Fibroblast of peridontal ligament (primary cell): ENCODE measurements around the gene FAM193A.
"Not testable (repeated sequence)": the region's sequence is repeated elsewhere in the genome, so short reads cannot be mapped to it uniquely, and the experiment has no call there.

Source experiments
- DNase-seq: peaks from one replicate; pipeline ENCODE4 v3.0.0-alpha.2; 2010; ENCODE audit errors: extremely low read depth

The FAM193A gene

DNA sequence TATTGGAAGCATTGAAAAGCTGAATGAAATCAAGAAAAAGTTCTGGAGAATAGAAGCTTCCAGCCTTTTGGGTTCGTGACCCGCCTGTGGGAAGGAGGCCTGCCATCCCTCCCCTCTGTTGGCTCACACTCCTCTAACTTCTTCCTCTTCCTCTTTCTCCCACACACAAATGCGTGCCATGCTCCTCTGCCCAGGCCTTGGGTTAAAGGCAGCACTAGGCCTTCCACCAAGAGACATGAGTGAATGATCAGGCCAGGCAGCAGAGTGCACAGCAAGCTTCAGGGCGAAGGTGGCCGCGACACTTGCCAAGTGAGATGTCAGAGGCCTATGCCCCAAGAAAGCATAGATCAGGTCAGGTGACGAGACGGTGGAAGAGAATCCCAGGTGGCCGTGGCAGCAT, 38.4 kb downstream of the FAM193A start:
- no peak for DNase-seq

DNA sequence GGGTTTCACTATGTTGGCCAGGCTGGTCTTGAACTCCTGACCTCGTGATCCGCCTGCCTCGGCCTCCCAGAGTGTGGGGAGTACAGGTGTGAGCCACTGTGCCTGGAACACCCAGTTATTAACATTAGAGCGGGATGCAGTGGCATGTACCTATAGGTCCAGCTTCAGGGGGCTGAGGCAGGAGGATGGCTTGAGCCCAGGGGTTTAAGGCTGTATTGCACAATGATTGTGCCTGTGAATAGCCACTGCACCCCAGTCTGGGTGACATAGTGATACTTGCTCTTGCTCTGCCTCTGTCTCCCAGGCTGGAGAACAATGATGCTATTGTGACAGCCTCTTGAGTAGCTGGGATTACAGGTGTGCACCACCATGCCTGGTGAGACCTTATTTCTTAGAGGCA, 39.8 kb downstream of the FAM193A start:
- no peak for DNase-seq

DNA sequence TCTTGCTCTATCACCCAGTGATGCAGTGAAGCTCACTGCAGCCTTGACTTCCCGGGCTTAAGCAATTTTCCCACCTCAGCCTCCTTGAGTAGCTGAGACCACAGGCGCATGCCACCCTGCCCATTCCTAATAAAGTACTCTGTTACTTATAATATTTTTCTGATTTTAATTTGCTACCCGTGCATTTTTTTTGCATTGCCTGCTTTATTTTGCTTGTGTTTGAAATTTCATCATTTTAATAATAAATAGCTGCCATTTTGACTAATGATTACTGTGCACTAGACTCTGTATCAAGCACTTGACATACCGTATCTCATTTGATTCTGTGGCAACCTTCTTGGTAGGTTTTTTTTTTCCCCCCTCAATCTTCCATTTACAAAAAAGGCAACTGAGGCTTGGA, 41.7 kb downstream of the FAM193A start:
- DNase-seq = no peak

DNA sequence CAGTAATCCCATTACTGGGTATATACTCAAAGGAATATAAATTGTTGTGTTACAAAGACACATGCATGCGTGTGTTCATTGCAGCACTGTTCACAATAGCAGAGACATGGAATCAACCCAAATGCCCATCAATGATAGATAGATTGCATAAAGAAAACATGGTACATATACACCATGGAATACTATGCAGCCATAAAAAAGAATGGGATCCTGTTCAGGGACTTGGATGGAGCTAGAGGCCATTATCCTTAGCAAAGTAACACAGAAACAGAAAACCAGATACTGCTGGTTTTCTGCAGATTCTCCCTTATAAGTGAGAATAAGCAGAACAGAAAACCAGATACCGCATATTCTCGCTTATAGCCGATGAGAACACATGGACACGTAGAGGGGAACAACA, 43.5 kb downstream of the FAM193A start:
- no peak for DNase-seq

DNA sequence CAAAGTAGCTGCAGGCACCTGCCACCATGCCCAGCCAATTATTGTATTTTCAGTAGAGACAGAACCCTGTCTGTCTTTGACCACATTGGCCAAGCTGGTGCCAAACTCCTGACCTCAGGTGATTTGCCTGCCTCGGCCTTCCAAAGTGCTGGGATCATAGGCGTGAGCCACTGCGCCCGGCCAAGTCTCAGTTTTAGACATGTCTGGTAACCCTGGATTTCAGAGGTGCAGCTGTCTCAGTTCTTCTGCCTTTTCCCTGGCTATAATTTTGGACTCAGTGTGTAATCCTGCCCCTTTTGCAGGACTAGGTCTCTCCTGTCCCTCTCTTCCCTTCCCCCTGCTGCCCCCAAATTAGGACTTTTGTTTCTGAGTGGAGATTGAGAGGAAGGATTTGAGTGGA, 46.6 kb downstream of the FAM193A start:
- no peak for DNase-seq

DNA sequence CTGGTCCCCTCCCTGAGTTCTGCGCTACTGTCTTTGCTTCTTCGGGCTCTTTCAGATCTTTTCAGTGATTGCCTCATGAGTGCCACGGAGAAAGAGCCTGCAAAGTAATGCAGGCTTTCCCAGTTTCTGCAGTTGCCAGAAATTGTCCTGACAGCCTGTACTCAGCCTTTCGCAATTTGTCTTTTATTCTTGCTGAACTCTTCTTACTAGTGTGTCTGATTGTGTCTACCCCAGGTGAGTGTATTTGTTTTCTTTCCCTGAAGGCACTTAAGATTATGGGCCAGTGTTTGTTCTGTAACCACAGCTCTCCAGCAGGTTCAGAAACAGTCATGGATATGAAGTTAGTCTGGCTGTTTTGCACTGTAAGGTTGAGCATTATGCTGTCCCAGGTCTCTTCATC, 47.1 kb downstream of the FAM193A start:
- DNase-seq = peak; percentile 49

DNA sequence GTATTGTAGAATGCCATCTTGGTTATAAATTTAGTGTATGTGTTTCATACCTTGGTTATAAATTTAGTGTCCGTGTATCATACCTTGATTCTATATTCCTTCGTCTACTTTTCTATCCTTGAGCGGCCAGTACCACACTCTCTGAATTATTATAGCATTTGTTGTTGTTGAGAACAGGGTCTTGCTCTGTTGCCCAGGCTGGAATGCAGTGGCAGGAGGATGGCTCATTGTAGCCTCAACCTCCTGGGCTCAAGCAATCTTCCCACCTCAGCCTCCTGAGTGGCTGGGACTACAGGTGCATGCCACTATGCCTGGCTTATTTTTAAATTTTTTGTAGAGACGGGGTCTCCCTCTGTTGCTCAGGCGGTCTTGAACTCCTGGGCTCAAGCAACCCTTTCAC, 50.1 kb downstream of the FAM193A start:
- DNase-seq = no peak

DNA sequence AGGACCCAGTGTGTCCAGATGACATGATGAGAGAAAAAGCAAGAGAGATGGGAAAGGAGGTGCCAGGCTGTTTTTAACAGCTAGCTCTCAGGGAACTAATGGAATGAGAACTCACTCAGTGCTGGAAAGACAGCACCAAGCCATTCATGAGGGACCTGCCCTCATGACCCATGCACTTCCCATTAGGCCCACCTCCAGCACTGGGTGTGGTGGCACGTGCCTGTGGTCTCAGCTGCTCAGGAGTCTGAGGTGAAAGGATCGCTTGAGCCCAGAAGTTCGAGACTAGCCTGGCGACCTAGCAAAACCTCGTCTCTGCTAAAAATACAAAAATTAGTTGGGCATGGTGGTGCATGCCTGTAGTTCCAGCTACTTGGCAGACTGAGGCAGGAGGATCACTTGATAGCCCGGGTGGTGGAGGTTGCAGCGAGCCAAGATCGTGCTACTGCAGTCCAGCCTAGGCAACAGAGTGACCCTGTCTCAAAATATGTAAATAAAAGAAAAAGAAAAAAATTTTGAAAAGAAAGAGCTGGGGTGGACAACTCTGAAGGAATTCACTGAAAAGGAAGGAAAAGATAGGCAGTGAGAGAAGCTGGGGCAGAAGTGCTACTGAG, 50.9 kb downstream of the FAM193A start:
- peak; percentile 42 for DNase-seq

DNA sequence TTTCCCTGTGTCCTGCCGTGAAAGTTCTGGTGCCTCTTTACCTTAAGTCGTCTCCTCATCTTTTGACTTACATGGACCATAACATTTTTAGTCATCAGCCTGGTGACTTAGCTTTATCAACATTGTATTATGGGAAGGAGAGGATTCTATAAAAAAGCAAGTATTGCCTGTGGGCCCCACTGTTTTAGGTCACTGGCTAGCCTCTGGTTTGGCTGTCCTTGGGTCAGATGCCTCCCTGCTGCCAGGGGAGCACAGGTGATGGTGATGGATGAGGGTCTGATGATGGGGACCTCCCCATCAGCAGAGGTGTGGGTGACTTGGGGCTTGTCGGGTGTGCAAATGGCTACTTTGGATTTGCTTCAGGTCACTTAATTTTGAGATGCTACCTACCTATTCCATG, 51.8 kb downstream of the FAM193A start:
- DNase-seq = no peak

DNA sequence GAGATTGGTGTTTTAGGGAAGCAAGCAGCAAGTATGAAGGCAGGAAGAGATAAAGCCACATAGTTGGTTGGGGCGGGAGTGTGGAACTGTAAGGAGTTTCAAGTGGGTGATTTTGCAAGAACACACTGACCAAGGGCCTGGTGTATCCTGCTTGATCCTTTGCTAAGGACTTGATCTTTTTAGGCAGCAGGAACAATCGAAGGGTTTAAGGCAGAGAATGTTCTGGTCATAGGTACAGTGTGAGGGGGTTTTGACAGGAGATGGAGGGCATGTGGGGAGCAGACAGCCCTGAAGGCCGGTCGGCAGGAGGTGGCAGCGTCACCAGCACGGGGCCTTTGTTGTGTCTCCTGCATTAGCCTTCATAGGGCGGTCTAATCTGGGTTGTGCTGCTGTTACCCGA, 54.7 kb downstream of the FAM193A start:
- no peak for DNase-seq

DNA sequence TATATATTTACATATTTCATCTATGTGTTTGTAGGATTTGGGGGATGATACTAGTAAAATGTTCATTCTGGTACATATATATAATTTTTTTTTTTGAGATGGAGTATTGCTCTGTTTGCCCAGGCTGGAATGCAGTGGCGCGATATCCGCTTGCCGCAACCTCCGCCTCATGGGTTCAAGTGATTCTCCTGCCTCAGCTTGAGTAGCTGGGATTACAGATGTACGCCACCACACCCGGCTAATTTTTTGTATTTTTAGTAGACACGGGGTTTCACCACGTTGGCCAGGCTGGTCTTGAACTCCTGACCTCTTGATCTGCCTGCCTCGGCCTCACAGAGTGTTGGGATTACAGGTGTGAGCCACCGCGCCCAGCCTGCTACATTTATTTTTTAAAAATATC, 55.6 kb downstream of the FAM193A start:
- DNase-seq = not testable (repeated sequence)

DNA sequence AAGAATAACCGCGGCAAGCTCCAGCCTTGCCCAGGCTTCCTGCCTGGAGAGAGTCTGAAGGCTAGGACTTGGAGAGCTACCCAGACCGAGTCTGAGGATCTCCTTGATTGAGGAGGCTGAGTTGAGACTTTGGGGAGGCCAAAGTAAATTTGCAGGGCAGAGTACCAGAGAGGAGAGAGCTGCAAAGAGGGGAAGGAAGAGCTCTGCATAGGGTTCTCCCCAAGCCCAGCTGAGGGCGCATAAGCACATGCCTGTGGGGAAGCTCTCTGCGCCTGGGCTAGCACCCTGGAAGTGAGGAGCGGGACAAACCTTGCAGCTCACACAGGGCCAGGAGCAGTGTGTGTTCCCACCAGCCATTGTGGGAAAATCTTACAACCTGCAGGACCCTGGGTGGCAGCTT, 56.1 kb downstream of the FAM193A start:
- DNase-seq = no peak

DNA sequence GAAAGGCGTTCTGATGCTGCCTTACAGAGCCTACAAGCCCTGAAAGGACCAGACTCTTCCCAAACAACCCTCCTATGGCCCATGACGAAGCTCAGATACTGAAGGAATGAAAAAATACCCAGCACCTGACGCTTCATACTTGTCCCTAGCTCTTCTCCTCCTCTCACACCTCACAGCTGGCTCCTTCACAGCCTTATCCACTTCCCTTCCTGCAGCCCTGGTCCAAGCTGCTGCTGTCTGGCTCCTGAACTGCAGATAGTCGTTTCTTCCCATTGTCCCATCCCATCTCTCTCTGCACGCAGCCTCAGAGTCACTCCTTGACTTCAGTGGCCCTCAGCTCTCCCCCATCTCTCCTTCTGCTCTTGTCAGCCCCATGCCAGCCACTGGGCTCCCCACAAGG, 56.6 kb downstream of the FAM193A start:
- DNase-seq = no peak

DNA sequence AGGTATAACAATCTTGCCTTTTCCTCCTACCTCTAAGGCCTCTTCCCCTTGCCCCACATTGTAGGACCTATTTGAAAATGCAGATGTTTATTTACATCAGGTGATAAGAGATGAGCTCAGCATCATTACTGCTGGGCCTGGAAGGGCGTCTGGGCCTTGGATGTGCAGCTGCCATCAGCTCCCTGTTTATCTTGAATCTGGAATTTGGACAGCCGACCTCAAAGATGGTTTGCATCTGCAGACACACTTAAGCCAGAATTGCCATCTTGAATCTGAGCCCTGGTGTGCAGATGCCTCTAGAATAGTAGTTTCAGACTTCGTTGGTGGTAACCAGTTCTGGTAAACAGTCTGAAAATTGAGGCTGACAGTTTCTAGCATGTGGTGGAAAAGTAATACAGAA, 59.0 kb downstream of the FAM193A start:
- DNase-seq = no peak

DNA sequence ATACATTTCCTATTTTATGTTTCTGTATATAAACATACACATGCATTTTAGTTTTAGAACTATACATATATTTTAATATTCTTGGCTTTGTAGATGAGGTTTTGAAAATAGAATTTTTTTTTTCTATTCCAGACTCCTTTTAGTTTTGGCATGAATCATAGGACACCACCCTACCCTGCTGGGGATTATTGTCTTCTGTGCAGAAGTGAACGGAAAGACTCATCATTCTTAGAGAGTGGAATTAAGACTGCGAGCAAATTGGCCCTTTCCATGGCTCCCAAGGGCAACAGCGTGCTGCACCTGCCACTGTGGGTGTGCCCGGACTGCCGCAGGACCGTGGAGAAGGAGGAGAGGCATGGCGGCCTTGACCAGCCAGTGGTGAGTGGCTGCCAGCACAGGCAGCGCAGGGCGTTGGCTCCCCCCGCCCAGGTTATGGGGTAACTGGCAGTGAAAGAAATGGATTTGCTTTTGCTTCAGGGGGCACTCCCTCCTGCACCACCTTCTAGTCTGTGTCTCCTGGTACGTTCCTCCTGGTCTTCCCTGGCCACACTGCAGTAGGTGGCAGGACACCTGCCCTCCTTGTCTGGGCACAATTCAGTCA, 59.6 kb downstream of the FAM193A start:
- DNase-seq = no peak

DNA sequence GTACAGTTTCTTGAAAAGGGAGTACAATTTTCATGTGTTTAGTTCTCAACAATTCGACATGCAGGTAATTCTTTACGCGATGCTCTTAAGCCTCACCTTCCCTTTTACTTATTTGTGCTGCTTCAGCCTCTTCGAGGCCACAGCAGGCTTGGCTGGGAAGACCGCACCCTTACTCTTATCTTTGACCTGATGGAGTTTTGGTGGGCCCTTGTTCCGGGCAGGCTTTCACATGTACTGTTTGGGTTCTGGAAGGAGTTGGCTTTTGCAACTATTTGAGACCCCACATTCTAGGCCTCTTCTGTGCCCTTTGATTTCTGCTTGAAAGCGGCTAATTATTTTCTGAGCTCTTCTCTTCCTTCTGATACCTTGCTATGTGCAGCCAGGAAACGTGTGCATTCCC, 60.2 kb downstream of the FAM193A start:
- no peak for DNase-seq

DNA sequence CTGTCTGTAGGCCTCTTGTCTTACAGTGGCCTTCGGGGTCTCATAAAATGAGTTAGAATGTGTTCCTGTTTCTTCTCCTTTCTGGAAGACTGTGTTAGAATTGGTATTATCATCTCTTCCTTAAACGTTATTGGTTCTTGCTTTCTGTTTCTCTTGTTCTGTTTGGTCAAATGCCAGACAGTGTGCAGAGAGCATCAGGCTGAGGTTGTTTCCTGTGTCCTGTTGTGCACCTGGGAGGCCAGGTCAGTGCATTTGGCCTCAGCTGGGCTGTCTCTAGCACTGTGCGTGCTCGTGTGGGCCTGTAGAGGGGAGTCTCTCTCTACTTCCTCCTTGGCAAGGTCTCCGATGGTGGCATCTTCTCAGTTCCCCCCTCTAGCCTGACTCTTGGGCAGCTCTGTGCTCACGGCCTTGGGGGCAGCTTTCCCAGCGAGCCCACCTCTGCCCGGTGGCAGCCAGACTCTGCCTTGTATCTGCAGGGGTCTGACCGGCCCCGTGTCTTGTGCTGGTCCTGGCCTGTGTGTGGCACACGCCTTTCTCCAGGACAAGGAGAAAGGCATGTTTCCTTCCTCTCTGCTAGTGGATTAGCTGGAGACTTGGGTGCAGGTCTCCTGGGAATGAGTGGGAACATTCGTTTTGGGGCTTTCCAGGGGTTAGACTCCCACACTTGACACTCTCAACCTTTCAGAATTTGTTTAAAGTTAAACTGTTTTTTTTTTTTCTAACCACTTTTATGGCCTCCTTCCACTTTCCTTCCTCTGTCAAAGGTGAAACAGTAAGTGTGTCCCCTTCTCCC, 62.3 kb downstream of the FAM193A start:
- DNase-seq = no peak

DNA sequence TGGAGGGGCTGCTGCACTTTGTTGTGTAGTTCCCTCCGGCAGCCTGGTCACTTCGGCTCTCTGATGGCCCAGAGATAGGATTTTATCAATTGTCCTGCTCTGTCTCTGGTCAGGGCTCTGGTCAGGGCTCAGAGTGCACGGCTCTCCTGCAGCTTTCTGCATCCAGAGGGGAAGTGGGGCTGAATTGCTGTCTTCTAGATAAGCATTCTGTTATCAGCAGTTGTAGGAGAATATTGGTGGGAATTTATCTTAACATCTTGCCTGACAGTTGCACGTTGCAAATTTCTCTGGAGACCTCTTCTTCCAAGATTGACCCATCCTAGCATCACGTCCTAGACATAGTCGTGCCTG, 62.8 kb downstream of the FAM193A start:
- no peak for DNase-seq

DNA sequence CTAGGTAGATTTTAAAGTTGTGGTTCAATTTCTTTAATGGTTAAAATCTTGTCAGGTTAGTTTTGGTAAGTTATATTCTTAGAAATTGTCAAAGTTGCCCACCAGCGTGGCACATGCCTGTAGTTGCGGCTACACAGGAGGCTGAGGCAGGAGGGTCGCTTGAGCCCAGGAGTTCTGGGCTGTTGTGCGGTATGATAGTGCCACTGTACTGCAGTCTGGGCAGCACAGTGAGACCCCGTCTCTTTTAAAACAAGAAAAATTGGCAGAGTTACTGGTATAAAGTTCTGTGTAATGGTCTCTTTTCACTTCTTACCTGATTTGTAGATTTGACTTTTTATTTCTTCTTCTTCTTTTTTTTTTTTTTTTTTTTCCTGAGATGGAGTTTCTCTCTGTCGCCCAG, 64.4 kb downstream of the FAM193A start:
- DNase-seq = no peak

DNA sequence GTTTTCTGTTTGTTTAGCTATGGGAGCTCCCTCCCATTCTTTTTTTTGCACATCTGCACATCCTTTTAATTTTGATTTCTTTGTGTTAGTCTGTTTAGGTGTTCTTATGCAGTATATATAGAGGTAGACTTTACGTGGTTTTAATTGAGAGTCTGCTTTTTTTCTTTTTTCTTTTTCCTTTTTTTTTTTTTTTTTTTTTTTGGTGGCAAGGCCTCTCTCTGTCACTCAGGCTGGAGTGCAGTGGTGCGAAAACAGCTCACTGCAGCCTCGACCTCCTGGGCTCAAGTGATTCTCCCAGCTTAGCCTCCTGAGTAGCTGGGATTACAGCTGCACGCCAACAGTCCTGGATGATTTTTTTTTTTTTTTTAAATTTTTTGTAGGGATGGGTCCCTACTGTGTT, 68.2 kb downstream of the FAM193A start:
- no peak for DNase-seq

DNA sequence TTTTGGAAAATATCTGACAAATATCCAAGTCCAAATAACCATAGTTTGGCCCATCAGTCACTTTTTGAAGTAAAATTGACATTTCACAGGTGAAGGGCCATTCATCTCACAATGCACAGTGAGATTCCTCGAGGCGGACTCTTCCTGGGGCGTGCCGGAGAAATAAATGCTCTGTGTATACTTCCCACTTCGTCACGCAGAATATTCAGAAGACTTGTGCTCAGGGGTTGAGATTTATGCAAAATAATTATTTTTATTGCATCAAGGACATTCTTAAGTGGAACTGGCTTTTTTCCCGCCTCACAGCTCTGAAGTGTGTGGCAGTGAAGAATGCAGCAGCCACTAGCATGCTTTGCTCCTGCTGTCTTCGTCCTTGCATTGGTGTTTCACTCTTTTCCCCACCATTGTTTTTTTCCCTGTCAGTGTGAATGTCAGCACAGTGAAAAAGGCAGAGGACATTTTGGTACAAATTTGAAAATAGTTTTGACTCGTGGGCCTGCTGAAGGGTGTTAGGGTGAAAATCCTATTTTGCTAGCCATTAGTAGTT, 70.6 kb downstream of the FAM193A start:
- no peak for DNase-seq

DNA sequence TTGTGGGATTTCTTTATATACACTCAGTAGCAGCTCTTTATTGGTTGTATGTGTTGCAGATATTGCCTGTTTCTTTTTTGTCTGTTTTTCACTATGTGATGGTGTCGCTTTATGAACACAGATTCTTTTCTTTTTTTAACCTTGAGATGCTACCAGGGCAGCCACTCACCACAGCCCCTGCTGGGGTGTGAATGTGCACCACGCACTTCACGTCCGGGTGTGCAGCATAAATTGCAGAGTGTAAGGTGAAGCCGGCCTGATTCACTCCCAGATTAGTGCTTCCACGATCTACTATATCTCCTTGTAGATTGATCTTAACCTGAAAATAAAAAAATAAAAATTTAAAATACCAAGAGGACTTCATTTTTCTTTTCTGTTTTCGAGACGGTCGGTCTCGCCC, 71.4 kb downstream of the FAM193A start:
- no peak for DNase-seq

DNA sequence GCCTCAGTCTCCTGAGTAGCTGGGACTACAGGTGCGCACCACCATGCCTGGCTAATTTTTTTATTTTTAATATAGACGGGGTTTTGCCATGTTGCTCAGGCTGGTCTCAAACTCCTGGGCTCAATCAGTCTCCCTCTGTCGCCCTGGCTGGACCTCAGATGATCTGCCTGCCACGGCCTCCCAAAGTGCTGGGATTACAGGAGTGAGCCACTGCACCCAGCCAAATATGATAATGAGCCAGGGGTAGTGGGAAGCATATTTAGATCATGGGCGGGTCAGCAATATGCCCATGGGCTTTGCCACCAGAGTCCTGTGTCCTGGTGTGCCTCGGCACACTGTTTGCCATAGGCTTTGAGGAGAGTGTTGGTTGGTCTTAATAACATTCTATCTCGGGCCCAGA, 71.8 kb downstream of the FAM193A start:
- no peak for DNase-seq
